GM18868 (cell line): ENCODE data around the gene GRM8.

Source experiments
- ATAC-seq: cut with Tn5 transposase; IDR thresholded peaks from one replicate; pipeline ENCODE4 v1.9.1; 2021; ENCODE audit warnings: mild to moderate bottlenecking, moderate library complexity; ENCODE audit not compliant: unreplicated experiment

The GRM8 gene

GRCh38 chr7:126472825-126473224 lies 779.9 kb downstream of the GRM8 start:
- ATAC-seq = no peak

GRCh38 chr7:126462405-126462804 lies 790.3 kb downstream of the GRM8 start:
- no peak for ATAC-seq

- ATAC-seq = no peak
Measured at GRCh38 chr7:126460664-126461063, 792.1 kb downstream of the GRM8 start.

- ATAC-seq = no peak
Measured at GRCh38 chr7:126453104-126453503, 799.6 kb downstream of the GRM8 start.

GRCh38 chr7:126450269-126450671 lies 802.5 kb downstream of the GRM8 start:
- ATAC-seq = peak; percentile 94

- ATAC-seq = peak; percentile 13
Measured at GRCh38 chr7:126449611-126450268, 803.0 kb downstream of the GRM8 start.

GRCh38 chr7:126447984-126448383 lies 804.8 kb downstream of the GRM8 start:
- no peak for ATAC-seq

- no peak for ATAC-seq
Measured at GRCh38 chr7:126445991-126446390, 806.8 kb downstream of the GRM8 start.

- peak; percentile 57 for ATAC-seq
Measured at GRCh38 chr7:126443951-126444350, 808.8 kb downstream of the GRM8 start.

- no peak for ATAC-seq
Measured at GRCh38 chr7:126442908-126443307, 809.8 kb downstream of the GRM8 start.

- ATAC-seq = no peak
Measured at GRCh38 chr7:126441745-126442144, 811.0 kb downstream of the GRM8 start.

GRCh38 chr7:126440542-126440941 lies 812.2 kb downstream of the GRM8 start:
- ATAC-seq = no peak

GRCh38 chr7:126436213-126436868 lies 816.4 kb downstream of the GRM8 start:
- ATAC-seq = no peak

- ATAC-seq = no peak
Measured at GRCh38 chr7:126426652-126427051, 826.1 kb downstream of the GRM8 start.

GRCh38 chr7:126424985-126425384 lies 827.8 kb downstream of the GRM8 start:
- ATAC-seq = no peak

GRCh38 chr7:126419047-126419446 lies 833.7 kb downstream of the GRM8 start:
- ATAC-seq = no peak

GRCh38 chr7:126411821-126412383 lies 840.8 kb downstream of the GRM8 start:
- ATAC-seq = peak; percentile 49

- peak; percentile 70 for ATAC-seq
Measured at GRCh38 chr7:126411032-126411820, 841.5 kb downstream of the GRM8 start.

- ATAC-seq = no peak
Measured at GRCh38 chr7:126403040-126403439, 849.7 kb downstream of the GRM8 start.

- no peak for ATAC-seq
Measured at GRCh38 chr7:126401918-126402317, 850.8 kb downstream of the GRM8 start.

- no peak for ATAC-seq
Measured at GRCh38 chr7:126398851-126399529, 853.8 kb downstream of the GRM8 start.
